GM15510 (cell line): ENCODE measurements around the gene PLTP.

Source experiments
- POLR2A ChIP-seq: IDR thresholded peaks from 3 replicates; pipeline ENCODE4 v1.6.1; 2011; ENCODE audit warnings: borderline replicate concordance; ENCODE audit not compliant: insufficient read length; ENCODE audit errors: extremely low read depth

PLTP gene

DNA sequence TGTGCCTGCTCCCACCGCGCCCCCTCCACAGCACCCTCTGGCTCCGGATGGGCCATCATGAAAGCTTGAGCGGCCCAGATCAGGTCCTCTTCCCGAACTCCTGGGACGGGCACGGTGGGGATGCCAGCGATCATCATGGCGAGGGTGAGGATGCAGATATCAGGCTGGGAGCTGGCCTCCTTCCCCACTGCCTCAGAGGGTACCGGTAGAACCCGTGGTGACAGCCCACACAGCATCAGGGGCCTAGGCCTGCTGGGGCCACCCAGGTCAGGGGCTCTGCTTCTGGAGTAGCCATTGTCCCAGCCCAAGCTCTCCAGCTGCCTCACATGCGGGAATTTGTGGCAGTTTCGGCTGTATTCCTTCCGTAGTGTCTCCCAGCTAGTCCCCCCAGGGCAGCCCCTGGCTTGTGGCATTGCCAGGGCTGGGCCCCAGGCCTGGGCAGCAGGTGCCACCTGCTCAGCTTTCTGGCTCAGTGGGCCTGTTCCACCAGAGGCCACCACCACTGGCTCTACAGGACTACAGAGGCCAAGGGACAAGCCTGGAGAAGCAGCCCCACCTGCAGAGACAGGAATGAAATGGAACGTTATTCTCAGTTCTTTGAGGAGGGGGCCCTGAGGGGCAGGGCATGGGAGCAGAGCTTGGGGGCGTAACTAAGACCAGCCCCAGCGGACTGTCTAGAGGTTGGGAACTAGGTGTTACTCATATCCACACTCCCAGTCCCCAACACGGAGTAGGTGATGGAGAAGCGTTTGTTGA is 25.2 kb downstream of the PLTP start:
- TF ChIP-seq POLR2A: no peak

DNA sequence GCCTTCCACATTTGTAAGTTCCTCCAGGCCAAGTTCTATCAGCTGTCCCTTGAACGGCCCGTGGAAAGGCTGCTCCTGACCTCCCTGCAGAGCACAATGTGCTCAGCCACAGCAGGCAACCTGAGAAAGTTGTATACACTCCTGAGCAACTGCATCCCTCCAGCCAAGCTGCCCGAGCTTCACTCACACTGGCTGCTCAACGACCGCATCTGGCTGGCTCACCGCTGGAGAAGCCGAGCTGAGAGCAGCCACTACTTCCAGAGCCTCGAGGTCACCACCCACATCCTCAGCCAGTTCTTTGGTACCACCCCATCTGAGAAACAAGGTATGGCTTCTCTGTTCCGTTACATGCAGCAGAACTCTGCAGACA is 28.9 kb downstream of the PLTP start:
- TF ChIP-seq POLR2A: no peak

GRCh38 chr20:45882469-45883099 is 29.4 kb downstream of the PLTP start:
- TF ChIP-seq POLR2A: no peak

DNA sequence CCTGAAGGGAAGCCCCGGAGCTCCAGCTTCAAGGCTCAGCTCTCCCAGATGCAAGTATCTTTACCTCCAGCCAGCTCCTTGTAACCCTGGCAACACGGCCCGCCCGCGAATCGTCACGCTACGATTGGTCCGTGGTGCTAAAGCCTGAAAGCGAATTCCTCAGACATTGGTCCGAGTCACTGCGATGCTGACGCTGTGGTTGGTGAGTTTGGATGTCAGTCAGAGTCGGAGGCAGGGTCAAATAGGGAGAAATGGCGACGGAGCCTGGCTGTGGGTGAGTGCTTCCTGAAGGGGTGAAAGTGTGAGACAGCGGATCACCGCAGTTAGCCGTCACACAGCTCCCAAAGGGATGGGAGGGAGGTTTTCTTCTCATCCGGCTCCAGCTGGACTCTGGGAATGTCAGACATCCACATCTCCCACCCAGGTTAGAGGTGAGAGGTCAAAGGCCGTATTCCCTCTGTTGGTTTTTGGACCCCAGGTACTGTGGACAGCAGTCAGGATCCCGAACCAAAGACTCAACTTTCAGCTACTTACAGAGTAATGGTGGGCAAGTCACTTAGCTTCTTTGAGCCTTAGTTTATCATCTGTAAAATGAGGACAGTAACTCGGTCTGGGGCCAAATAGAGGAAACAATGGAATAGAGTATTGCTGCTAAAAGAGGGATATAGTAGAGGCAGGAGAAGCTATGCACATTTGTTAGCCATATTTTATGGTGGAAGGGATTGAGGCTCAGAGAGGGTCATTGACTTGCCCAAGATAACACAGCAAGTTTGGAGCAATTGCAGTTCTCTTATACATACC is 30.8 kb downstream of the PLTP start, which contains the start of gene ZSWIM1:
ZSWIM1 (plus strand) TSS at position 240 of the 801 bp plus-strand sequence. CDS start 1,366 bp downstream, outside the sequence.
- peak; percentile 82 for TF ChIP-seq POLR2A

- TF ChIP-seq POLR2A: no peak
These were observed 33.7 kb downstream of the PLTP start for GRCh38 chr20:45878076-45878761.

- no peak for TF ChIP-seq POLR2A
These were observed 37.4 kb downstream of the PLTP start for GRCh38 chr20:45874576-45874975.

DNA sequence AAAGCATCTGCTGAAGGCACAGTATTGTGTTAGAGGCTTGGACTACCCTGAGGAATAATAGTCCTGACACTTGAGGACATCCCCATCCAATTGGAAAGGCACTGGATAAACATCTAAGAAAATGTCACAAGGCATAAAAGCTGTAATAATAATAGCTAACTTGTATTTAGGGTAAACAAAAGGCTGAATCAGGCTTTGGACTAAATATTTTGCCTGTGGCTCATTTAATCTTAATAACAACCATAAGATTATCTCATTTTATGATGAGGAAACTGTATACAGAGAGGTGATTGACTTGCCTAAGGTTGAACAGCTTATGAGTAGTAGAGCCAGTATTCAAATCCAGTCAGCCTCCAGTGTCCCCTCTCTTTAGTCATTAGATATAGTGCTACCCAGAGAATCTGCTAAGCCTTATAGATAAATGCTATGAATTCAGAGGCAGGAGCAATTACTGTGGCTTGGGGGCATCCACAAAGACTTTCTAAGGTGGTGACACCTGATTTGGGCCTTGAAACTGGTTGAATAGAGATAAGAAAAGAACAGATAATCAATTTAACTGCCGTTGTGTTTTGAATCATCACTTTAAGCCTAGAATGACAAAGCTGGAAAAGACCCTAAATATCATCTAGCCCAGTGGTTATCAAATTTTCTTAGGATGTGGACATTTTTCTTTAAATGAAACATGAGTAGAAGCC is 38.4 kb downstream of the PLTP start:
- no peak for TF ChIP-seq POLR2A

DNA sequence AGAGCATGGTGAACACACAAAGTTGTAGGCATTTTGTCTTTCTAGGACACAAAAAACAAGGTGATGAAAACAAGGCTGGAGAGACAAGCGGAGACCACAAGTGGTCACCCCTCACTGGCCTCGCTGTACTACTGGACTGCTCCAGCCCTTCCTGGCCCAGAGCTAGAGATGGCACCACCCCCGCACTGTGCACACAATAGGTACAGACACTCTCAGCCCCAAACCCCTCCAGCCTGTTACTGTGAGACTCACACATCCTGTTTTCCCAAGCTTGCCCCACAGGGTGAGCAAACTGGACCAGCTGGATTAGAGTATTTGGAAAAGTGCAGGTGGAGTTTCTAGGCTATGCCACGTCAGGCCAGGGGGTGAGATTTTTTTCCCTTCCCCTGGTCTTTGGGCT is 39.3 kb downstream of the PLTP start:
- no peak for TF ChIP-seq POLR2A

GRCh38 chr20:45867819-45868176 is 44.2 kb downstream of the PLTP start:
- no peak for TF ChIP-seq POLR2A

- no peak for TF ChIP-seq POLR2A
These were observed 44.7 kb downstream of the PLTP start for GRCh38 chr20:45867136-45867818.

DNA sequence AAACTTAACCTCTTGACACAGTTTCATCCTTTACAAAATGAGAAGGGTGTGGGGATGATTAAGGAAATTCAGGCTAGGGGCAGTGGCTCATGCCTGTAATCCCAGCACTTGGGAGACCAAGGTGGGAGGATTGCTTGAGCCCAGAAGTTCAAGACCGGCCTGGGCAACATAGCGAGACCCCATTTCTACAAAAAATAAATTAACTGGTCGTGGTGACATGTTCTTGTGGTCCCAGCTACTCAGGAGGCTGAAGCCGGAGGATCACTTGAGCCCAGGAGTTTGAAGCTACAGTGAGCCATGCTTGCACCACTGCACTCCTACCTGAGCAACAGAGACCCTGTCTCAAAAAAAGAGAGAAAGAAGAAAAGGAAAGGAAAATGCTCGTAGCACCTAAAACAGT is 45.5 kb downstream of the PLTP start:
- TF ChIP-seq POLR2A: no peak

DNA sequence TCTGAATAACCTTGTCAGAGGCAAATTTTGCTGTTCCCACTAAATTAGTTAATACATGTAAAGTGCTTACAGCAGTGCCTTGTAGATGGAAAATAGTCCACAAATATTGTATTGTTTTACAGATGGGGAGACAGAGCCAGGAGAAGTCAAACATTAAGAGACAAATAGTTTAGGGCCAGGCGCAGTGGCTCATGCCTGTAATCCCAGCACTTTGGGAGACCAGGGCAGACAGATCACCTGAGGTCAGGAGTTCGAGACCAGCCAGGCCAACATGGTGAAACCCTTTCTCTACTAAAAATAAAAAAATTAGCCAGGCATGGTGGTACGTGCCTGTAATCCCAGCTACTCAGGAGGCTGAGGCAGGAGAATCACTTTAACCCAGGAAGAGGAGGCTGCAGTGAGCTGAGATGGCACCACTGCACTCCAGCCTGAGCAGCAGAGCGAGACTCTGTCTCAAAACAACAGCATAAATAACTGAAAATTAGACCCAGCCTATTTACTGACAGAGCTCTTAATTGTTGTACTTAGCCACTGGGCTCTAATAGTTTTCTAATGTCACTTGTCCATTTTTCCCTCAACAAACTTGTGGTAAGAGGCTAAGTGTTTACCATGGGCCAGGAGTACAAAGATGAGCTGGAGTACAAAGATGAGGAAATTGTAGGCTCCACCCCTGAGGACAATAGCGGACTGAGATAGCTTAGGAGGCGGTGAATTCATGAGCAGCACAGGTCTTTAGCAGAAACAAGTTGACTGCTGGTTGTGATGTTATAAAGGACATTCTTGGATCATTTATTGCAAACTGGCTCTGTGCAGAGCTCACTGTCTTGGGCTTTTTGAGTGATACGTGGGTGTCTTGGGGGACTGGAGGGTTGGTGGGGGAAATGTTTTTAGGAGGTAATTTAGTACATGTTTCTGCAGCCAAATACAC is 48.1 kb downstream of the PLTP start:
- TF ChIP-seq POLR2A: no peak

DNA sequence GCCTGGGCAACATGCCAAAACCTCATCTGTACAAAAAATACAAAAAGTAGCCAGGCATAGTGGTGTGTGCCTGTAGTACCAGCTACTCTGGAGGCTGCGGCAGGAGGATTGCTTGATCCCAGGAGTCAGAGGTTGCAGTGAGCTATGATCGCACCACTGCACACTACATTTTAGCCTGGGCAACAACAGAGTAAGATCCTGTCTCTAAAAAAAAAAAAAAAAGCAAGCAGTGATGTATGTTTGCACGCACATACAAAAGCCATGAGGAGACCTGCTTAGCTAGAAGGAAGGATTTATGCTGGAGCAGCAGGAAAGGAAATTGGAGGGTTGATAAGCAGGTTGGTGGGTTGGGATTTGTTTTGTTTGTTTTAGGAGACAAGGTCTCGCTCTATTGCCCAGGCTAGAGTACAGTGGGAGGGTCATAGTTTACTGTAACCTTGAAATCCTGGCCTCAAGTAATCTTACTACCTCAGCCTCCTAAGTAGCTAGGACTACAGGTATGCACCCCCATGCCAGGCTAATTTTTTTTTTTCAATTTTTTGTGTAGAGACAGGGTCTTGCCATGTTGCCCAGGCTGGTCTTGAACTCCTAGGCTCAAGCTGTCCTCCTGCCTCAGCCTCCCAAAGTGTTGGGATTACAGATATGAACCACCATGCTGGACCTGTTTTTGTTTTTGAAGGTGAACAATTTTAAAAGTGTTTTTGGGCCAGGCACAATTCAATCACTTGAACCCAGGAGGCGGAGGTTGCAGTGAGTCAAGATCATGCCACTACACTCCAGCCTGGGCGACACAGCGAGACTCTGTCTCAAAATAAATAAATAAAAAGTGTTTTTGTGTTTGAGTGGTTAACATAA is 50.5 kb downstream of the PLTP start:
- no peak for TF ChIP-seq POLR2A
